Fibroblast of pulmonary artery (primary cell): ENCODE results near the gene ME1.
"Not testable (repeated sequence)": the region's sequence is repeated elsewhere in the genome, so short reads cannot be mapped to it uniquely, and the experiment has no call there.

Experiments
- DNase-seq: peaks from one replicate; pipeline ENCODE4 v3.0.0-alpha.2; 2010; ENCODE audit warnings: low read depth
- H3K4me3 ChIP-seq: replicated peaks from 2 replicates; pipeline ENCODE4 v1.5.1; 2011; ENCODE audit warnings: low read depth, mild to moderate bottlenecking, control low read depth, low read length, moderate library complexity
- TF ChIP-seq, protein P1 (sequence below): IDR thresholded peaks from 2 replicates; pipeline ENCODE4 v1.5.1; 2011; ENCODE audit warnings: mild to moderate bottlenecking, control low read depth, low read length, inconsistent platforms; ENCODE audit errors: missing control alignments

ME1 gene

DNA sequence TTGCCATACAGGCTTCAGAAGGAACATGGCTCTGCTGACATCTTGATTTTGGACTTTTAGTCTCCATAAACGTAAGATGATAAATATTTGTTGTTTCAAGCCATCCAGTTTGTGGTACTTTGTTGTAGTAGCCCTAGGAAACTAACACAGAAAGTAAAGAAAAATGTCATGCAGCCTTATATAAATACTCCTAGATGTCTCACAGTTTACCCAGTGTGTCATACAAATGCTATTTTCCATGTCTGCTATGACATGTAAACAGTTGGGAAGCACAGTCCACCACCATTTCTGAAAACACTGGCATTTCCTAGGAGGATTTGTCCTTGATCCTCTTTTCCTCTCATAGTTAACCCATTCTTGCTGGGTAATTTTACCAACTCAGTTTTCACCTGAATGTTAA lies 30.6 kb upstream of the ME1 start:
- DNase-seq, result no peak
- TF ChIP-seq, protein P1, sequence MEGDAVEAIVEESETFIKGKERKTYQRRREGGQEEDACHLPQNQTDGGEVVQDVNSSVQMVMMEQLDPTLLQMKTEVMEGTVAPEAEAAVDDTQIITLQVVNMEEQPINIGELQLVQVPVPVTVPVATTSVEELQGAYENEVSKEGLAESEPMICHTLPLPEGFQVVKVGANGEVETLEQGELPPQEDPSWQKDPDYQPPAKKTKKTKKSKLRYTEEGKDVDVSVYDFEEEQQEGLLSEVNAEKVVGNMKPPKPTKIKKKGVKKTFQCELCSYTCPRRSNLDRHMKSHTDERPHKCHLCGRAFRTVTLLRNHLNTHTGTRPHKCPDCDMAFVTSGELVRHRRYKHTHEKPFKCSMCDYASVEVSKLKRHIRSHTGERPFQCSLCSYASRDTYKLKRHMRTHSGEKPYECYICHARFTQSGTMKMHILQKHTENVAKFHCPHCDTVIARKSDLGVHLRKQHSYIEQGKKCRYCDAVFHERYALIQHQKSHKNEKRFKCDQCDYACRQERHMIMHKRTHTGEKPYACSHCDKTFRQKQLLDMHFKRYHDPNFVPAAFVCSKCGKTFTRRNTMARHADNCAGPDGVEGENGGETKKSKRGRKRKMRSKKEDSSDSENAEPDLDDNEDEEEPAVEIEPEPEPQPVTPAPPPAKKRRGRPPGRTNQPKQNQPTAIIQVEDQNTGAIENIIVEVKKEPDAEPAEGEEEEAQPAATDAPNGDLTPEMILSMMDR, result no peak

GRCh38 chr6:83459663-83460062 lies 28.8 kb upstream of the ME1 start:
- no peak for DNase-seq
- TF ChIP-seq, protein P1, result no peak
- no peak overlapping the region for H3K4me3 ChIP-seq

More for the DNA sequence above, 30.6 kb upstream of the ME1 start:
- H3K4me3 ChIP-seq, result no peak overlapping the region

- DNase-seq, result not testable (repeated sequence)
Measured at GRCh38 chr6:83450015-83450414, 19.2 kb upstream of the ME1 start.

GRCh38 chr6:83444086-83444699 lies 13.3 kb upstream of the ME1 start:
- DNase-seq, result not testable (repeated sequence)

More at GRCh38 chr6:83450015-83450414, 19.2 kb upstream of the ME1 start:
- not testable (repeated sequence) for H3K4me3 ChIP-seq

GRCh38 chr6:83443516-83443915 lies 12.7 kb upstream of the ME1 start:
- TF ChIP-seq, protein P1, result no peak
- no peak for DNase-seq
- H3K4me3 ChIP-seq, result no peak overlapping the region

More at GRCh38 chr6:83444086-83444699, 13.3 kb upstream of the ME1 start:
- H3K4me3 ChIP-seq, result not testable (repeated sequence)

GRCh38 chr6:83442752-83443151 lies 11.9 kb upstream of the ME1 start:
- peak; percentile 68 for DNase-seq

GRCh38 chr6:83439201-83439600 lies 8.3 kb upstream of the ME1 start:
- DNase-seq, result no peak
- no peak overlapping the region for H3K4me3 ChIP-seq
- TF ChIP-seq, protein P1, result no peak

More at GRCh38 chr6:83442752-83443151, 11.9 kb upstream of the ME1 start:
- H3K4me3 ChIP-seq, result no peak overlapping the region
- TF ChIP-seq, protein P1, result no peak

- no peak for DNase-seq
Measured at GRCh38 chr6:83436674-83437073, 5.8 kb upstream of the ME1 start.

More at GRCh38 chr6:83436674-83437073, 5.8 kb upstream of the ME1 start:
- no peak overlapping the region for H3K4me3 ChIP-seq
- TF ChIP-seq, protein P1, result no peak
